Psoas muscle (tissue), 8 donors: Measurements from ENCODE around the gene KRT78. TPM values are rescaled to one million over a fixed set of nuclear protein-coding genes. Genes with fewer than 3 reads are reported as not detected.

Source experiments
- ATAC-seq, 4 donors: fragments of 200-7000 bp; cut with Tn5 transposase; one replicate each; pipeline ENCODE4 v1.9.1; 2020; ENCODE audit warnings: moderate library complexity in 3 of 4, mild to moderate bottlenecking in 2 of 4
- DNase-seq, 2 donors: peaks; one replicate each; pipeline ENCODE4 v3.0.0-alpha.2; 2020
- H3K27ac ChIP-seq: fragments of 200-600 bp; one replicate; pipeline ENCODE4 v1.8.0; 2022
- H3K27me3 ChIP-seq, 3 donors: fragments of 200-600 bp in 1 of 3; one replicate each; pipeline versions ENCODE4 v1.6.1 to v1.8.0; 2013 to 2022; ENCODE audit warnings: low read length in 2 of 3, mild to moderate bottlenecking in 2 of 3, moderate library complexity in 1 of 3; ENCODE audit not compliant: insufficient read depth in 3 of 3
- H3K36me3 ChIP-seq, 2 donors: fragments of 200-600 bp in 1 of 2; one replicate each; pipeline versions ENCODE4 v1.6.1 to v1.8.0; 2013 to 2022; ENCODE audit warnings: low read depth in 1 of 2, mild to moderate bottlenecking in 1 of 2, moderate library complexity in 1 of 2; ENCODE audit not compliant: insufficient read depth in 1 of 2
- H3K4me1 ChIP-seq: fragments of 200-600 bp; one replicate; pipeline ENCODE4 v1.8.0; 2022
- H3K4me3 ChIP-seq: fragments of 200-600 bp; one replicate; pipeline ENCODE4 v1.8.0; 2022; ENCODE audit warnings: mild to moderate bottlenecking
- H3K9me3 ChIP-seq: fragments of 200-600 bp; one replicate; pipeline ENCODE4 v1.8.0; 2022
- CTCF ChIP-seq: fragments of 200-600 bp; IDR thresholded peaks from one replicate; pipeline ENCODE4 v1.8.0; 2022; ENCODE audit warnings: antibody characterized with exemption
- WGBS, 3 donors: extraction: QIAGEN DNeasy Blood & Tissue Kit; methylation state at CpG; one replicate each; pipeline versions ENCODE4 v1.1.6 to v1.1.7; 2013; 5-methylcytosine and 5-hydroxymethylcytosine counted together
- intact Hi-C, 2 donors: fragments of 100-400 bp; cut with DNase I; formaldehyde crosslinking; loops; one replicate each; pipeline versions ENCODE4 v1.11.0 to v1.14.2; 2022
- polyA plus RNA-seq, 3 donors: library from polyadenylated mRNA; stranded (reverse); fragments of 200-250 nt; gene quantifications; one replicate each; pipeline ENCODE4 v1.2.3, GENCODE V29; 2013
- total RNA-seq, 4 donors: library from RNA; stranded (reverse); fragmentation: NEBNext Ultra II Directional in 2 of 4; extraction: Animal tissue kit (Norgen Biotek cat#: 25700) in 2 of 4; gene quantifications; one replicate each; pipeline versions ENCODE4 v1.2.1 to v1.2.4, GENCODE V29; 2021 to 2023
- donor health status: healthy with polysubstance abuse.
- donor health status: DM: no; HTN: no; CAD: no; lungs with moderate emphysema.
- donor health status: Bipolar disorder and iron deficiency.
- donor health status: healthy.
- donor health status: DM: yes; HTN: yes; CAD: no.
- donor health status: DM: no; HTN: no; CAD: no.
- donor health status: DM: no; HTN: no; CAD: no.
- donor health status: DM: yes; HTN: yes; CAD: no.

The KRT78 gene
- total and polyA plus RNA-seq, 7 donors, result 0.04 TPM; not detected in 6

DNA sequence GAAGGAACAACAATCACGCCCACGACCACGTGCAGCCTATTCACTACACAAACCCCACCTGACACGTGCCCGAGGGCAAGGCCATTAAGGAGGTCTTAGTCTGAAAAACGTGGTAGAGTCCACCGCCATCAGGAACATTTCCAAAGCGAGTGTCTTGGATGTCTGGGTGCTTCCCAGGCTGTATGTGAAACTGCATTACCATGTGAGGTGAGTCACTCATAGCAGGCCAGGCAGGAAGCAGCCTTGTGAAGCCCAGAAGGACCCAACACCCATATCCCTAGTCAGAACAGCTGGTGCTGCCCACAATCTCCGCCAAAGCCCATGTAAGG is 11.4 kb downstream of the KRT78 start:
- no peaks in the 10 kb centered on the region for H3K9me3 ChIP-seq
- no peaks in the 10 kb centered on the region for H3K36me3 ChIP-seq
- DNase-seq (no peak), ATAC-seq (no peak)
- TF ChIP-seq CTCF, result no peak
- H3K27me3 ChIP-seq, result peaks cover 0 to 32% (median 0%) of the 10 kb centered on the region in 3 donors
- H3K4me1 ChIP-seq, result no peaks in the 10 kb centered on the region
- 69 to 79% (median 77%) methylated on average over 9 of the region's 9 CpGs for WGBS, 3 donors
- intact Hi-C loops, result no loop called here
- H3K27ac ChIP-seq, result no peak overlapping the region
- no peak overlapping the region for H3K4me3 ChIP-seq

DNA sequence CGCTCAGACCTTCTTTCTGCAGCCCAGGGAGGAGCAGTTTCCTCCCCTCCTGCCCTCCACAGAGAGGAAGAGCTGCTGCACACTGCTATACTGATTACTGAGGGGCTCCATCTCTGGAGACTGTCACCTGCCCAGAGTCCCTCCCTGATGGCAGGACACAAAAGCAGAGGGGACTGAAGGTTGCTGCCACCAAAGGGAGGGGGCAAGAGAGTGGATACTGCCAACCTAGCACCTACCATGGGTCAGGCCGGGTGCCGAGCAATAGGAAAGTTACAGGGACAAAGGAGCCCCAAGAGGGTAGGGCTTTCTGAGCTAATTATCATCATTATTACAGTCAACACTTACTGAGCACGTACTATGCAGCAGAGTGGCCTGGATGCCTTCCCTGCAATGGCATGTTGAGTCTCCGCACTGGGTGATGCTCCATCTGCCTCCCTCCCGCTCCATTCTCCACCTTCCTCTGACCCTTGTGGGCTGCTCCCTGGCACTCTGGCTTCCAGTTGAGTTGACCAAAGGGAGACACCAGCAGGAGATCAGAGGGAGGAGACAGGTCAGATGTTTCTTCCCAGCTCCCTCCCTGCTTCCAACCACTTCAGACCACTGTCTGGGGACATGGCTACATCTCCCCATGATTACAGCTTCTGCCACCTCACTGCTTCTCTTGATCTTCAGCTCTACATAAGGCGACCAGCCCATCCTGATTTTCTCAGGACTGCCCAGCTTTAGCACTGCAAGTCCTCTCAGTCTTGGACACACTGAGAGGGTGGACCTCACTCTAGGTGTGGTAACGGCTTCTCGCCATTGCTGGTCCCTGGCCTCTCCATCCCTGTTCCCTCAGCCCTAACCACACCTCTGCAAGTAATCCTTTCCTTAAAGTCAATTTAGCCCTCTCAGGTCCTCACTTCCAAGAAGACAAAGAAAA is 12.0 kb downstream of the KRT78 start:
- Histone ChIP-seq H3K27me3 (peaks cover 0 to 36% (median 0%) of the 10 kb centered on the region in 3 donors), H3K4me1 (no peaks in the 10 kb centered on the region), H3K4me3 (no peak overlapping the region), H3K27ac (no peak overlapping the region), H3K9me3 (no peaks in the 10 kb centered on the region), H3K36me3 (no peaks in the 10 kb centered on the region)
- intact Hi-C loops, result no loop called here
- no peak for ATAC-seq
- DNase-seq, result no peak
- no peak for TF ChIP-seq CTCF
- WGBS, 3 donors, result 79 to 84% (median 79%) methylated on average over 9 of the region's 9 CpGs

DNA sequence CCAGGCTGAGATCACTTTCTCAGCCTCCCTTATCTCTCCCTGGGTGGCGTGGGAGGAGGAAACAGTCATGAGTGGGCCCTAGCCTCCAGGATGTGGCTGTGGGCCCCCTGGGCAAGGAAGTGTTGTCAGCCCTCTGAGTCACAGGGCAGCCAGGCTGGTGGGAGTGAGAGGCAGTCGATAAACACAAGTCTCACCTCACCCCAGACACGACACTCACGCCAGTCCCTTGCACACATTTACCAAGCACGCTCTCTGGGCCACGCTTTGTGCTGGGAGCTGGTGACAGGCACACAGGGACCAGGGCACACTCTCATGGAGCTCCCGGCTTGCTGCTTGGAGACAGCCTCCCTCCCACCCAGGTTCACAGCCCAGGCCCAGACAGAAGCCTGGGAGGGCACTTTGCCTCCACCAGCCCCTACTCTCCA is 12.7 kb downstream of the KRT78 start:
- DNase-seq, result no peak
- no peaks in the 10 kb centered on the region for H3K36me3 ChIP-seq
- ATAC-seq, result no peak
- 76 to 88% (median 81%) methylated on average over 7 of the region's 7 CpGs for WGBS, 3 donors
- no peak overlapping the region for H3K4me3 ChIP-seq
- TF ChIP-seq CTCF, result no peak
- H3K27ac ChIP-seq, result no peak overlapping the region
- intact Hi-C loops, result no loop called here
- no peaks in the 10 kb centered on the region for H3K9me3 ChIP-seq
- peaks cover 0 to 36% (median 3%) of the 10 kb centered on the region in 3 donors for H3K27me3 ChIP-seq
- H3K4me1 ChIP-seq, result no peaks in the 10 kb centered on the region

- Histone ChIP-seq H3K9me3 (no peaks in the 10 kb centered on the region), H3K36me3 (no peaks in the 10 kb centered on the region), H3K27ac (no peak overlapping the region), H3K4me1 (no peaks in the 10 kb centered on the region), H3K27me3 (peaks cover 0 to 36% (median 3%) of the 10 kb centered on the region in 3 donors), H3K4me3 (no peak overlapping the region)
- DNase-seq (no peak), ATAC-seq (no peak)
- TF ChIP-seq CTCF, result no peak
- WGBS, 3 donors, result 75 to 80% (median 78%) methylated on average over 15 of the region's 15 CpGs
- intact Hi-C loops, result no loop called here
Observed at GRCh38 chr12:52835271-52836041, 13.3 kb downstream of the KRT78 start.
